D721Med (cell line): Measurements from ENCODE around the gene TMOD2.

Experiments used
- DNase-seq: peaks from one replicate; pipeline ENCODE4 v3.0.0; 2011; ENCODE audit warnings: low spot score; ENCODE audit not compliant: insufficient read length
- FAIRE-seq: peaks from 2 replicates; lab custom pipeline; 2011; peaks lifted over from hg19 to GRCh38; lab: Jason Lieb, UNC
- TF ChIP-seq, protein P1 (sequence below): IDR thresholded peaks from 2 replicates; pipeline ENCODE4 v1.5.1; 2012; ENCODE audit warnings: mild to moderate bottlenecking, control low read depth; ENCODE audit not compliant: insufficient read depth; ENCODE audit errors: missing control alignments

Gene TMOD2

DNA sequence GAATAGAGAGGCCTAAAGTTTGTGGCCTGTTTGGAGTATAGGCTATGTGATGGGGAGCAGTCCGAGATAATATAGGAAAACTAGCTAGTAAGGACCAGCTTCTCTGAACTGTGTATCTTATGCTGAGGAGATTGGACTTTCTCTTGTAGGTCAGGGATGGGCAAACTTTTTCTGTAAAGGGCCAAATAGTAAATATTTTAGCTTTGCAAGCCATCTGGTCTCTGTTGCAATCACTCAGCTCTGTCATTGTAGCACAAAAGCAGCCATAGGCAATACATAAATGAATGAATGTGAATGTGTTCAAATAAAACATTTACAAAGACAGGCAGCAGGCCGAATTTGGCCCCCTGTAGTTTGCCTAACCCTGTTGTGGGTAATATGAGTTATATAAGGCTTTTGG is 102.6 kb downstream of the TMOD2 start:
- TF ChIP-seq, protein P1, sequence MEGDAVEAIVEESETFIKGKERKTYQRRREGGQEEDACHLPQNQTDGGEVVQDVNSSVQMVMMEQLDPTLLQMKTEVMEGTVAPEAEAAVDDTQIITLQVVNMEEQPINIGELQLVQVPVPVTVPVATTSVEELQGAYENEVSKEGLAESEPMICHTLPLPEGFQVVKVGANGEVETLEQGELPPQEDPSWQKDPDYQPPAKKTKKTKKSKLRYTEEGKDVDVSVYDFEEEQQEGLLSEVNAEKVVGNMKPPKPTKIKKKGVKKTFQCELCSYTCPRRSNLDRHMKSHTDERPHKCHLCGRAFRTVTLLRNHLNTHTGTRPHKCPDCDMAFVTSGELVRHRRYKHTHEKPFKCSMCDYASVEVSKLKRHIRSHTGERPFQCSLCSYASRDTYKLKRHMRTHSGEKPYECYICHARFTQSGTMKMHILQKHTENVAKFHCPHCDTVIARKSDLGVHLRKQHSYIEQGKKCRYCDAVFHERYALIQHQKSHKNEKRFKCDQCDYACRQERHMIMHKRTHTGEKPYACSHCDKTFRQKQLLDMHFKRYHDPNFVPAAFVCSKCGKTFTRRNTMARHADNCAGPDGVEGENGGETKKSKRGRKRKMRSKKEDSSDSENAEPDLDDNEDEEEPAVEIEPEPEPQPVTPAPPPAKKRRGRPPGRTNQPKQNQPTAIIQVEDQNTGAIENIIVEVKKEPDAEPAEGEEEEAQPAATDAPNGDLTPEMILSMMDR, result no peak
- DNase-seq (no peak), FAIRE-seq (no peak)

DNA sequence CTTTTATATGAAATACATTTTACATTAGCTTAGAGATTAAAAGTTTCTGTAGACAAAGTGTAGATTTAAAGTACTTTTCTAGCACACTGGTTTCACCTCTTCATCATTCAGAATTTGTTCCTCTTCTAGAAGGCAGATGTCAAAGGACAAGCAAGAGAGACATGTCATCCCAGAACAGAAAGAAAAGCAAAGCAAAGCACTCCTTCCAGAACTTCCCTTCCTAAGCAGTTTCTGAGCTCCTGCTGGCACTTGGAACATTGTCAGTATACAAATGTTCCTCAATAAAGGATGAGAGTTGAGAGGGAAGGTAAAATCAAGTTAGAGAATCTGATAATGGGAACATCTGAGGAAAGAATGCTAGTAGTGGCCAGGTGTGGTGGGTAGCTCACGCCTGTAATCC is 104.2 kb downstream of the TMOD2 start:
- TF ChIP-seq, protein P1, result no peak
- DNase-seq (no peak), FAIRE-seq (no peak)

DNA sequence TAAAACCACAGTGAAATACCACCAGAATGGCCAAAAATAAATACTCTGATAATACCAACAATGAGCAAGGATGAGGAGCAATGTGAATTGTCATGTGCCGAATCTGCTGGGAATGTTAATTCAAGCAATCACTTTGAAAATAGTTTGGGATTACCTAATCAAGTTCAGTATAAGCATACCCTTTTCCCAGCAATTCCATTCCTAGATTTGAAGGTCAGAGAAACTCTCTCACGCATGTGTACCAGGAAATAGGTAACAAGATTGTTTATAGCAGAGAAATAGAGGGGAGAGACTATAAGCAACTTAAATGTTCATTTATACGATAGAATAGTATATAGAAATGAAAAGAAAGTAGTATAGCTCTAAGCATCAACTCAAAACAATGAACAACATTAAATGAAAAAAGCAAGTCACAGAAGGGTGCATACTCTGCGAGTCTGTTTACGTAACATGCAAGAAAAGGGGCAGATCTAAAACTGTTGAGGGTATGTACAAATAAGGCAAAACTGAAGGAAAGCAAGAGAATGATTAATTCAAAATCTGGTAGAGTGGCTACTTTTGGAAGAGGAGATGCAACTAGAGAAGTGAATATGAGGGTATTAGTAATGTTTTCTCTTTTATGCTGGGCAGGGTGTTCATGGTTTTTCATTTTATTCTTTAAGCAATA is 105.5 kb downstream of the TMOD2 start:
- DNase-seq, result no peak
- TF ChIP-seq, protein P1, result no peak
- FAIRE-seq, result no peak

DNA sequence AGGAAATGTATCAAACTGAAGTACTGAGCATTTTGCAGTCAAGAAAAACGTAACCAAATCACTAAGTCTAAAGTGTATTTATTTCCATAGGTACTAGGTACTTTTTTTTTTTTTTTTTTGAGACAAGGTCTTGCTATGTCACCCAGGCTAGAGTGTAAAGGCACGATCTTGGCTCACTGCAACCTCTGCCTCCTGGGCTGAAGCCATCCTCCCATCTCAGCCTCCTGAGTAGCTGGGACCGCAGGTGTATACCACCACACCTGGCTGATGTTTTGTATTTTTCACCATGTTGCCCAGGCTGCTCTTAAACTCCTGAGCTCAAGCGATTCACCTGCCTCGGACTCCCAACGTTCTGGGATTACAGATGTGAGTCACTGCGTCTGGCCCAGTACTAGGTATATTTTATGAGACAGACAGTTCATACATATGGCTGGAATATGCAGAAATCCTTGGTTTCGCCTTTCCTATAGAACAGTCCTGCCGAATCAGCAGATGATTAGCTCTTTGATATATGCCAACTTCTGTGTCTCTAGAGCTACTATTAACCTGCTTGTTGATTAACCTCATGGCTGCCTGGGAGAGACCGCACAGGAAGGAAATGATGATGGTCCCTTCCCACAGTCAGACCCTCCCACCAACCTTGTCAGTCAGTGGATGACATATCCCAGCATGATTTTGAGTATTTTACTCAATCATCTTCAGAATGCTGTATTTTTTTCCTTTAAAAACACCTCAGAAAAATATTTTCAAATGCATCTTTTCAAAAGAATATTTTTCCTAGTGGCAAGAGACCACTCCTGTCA is 110.4 kb downstream of the TMOD2 start:
- no peak for FAIRE-seq
- TF ChIP-seq, protein P1, result no peak
- DNase-seq, result no peak

DNA sequence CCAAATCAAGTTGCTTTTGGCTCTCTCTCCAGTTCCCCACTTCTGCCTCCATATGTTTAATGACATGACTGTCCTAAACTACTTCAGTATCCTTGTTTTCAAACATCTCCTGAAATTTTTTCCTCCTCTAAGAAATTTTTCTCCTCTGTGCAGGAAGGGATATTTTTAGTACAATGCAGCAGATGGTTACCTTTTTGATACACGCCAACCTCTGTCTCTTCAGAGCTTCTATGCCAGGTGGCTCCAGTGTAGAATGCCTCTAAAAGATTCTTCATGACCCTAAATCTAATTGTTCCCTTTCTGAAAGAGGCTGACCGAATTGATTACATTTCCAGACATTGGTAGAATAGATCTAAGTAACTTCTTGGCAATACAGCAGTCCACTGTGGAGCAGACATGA is 111.7 kb downstream of the TMOD2 start:
- FAIRE-seq (no peak), DNase-seq (no peak)
- TF ChIP-seq, protein P1, result no peak

DNA sequence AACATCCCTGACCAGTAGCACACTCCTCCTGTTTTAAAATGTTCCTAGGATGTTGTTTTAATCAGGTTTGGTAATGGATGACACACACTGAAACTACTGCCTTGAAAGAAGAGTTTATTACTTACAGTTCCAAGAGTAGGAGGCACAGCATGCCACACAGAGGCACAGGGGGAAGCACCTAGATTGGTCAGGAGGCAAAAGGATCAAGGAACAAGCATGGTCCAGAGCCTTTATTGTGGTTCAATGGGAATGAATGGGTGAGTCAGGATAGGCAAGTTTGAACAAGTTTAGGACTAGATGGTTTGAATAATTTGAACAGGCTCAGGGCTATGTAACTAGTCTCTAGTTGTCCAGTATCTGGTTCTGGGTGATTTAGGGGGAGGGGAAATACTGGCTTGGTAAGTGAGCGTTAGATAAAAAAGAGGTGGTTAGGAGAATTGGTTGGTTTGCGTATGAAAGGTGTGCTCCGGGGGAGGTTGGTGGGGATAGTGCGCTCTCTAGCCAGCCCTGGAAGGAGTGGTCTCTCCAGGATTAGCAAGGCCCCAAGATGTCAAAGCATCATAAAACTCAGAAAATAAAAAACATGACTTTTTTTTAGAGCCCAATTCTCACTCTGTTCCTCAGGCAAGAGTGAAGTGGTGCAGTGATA is 113.1 kb downstream of the TMOD2 start:
- TF ChIP-seq, protein P1, result no peak
- no peak for FAIRE-seq
- DNase-seq, result no peak

DNA sequence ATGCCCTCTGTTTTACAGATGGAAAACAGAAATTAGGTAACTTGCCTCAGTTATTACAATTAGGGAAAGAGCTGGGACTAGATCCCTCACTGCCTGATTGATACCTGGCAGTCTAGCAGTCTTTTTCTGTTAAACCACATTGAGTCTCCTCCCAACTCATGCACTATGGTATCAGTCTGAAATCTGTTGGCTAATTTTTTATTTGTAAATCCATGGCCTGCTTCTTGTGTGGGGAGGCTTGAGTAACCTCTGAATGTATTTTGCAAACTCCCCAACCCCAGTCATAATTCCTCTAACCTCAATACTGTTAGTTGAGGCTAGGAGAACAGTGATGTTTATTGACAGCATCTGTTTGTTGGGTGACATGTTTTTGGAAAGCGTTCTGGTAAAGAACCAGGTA is 113.9 kb downstream of the TMOD2 start:
- TF ChIP-seq, protein P1, result no peak
- FAIRE-seq, result no peak

More for the DNA sequence above, 113.9 kb downstream of the TMOD2 start:
- DNase-seq, result no peak
